Endometrial microvascular endothelial cells (primary cell): ENCODE results near the gene STT3B. TPM values are rescaled to one million over a fixed set of nuclear protein-coding genes. Genes with fewer than 3 reads are reported as not detected.
"Not testable (repeated sequence)": the region's sequence is repeated elsewhere in the genome, so short reads cannot be mapped to it uniquely, and the experiment has no call there.

Source experiments
- in situ Hi-C: cut with HindIII; loops from 2 replicates; pipeline ENCODE4 v1.10.0; 2017; ENCODE audit warnings: low sequenced_read_pairs, low pct_unique_long_range_greater_than_20kb; ENCODE audit errors: inconsistent ontology term
- total RNA-seq: library from RNA; depleted of rRNA; stranded (reverse); fragments of >200 nt; gene quantifications from one replicate; pipeline ENCODE4 v1.2.3, GENCODE V29; 2015; ENCODE audit errors: inconsistent ontology term

Gene STT3B
- total RNA-seq, 1 donor from 2014 or later, result 139 TPM

DNA sequence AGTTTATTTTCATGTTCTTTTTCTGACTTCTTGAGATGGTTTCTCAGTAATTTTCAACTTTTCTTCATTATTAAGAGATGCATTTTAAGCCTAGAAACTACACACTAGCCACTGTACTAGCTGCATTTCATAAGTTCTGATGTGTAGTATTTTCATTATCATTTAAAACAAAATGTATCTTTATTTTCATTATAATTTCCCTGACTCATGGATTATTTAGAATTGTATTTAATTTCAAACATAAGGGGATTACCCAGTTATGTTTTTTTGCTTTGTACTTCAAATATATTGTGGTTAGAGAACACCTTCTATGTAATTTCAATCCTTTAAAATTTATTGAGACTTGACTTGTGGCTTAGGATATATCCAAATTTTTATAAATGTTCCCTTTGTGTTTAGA lies 44.5 kb downstream of the STT3B start:
- in situ Hi-C loops, result no loop called here

DNA sequence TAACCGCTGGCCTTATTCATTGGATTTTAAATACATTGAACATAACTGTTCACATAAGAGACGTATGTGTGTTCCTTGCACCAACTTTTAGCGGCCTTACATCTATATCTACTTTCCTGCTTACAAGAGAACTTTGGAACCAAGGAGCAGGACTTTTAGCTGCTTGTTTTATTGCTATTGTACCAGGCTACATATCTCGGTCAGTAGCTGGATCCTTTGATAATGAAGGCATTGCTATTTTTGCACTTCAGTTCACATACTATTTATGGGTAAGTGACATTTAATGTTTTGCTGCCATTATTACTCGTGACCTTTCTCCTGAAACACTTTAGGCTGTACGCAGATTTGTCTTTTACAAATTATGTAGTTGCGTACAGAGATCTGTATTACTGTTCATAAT lies 47.1 kb downstream of the STT3B start:
- in situ Hi-C loops, result no loop called here

GRCh38 chr3:31580645-31581044 lies 47.9 kb downstream of the STT3B start:
- in situ Hi-C loops, result no loop called here

DNA sequence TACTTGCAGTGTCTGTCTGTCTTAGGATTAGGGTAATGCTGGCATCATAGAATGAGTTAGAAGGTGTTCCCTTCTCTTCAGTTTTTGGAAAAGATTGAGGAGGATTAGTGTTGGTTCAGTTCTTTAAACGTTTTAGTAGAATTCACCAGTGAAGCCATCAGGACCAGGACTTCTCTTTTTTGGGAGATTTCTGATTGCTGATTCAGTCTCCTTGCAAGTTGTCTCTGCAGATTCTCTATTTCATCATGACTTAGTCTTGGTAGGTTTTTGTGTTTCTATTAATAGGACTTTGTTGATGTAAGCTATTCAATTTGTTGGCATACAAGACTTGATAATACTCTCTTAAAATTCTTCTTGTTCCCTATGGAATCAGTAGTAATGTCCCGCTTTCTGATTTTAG lies 48.9 kb downstream of the STT3B start:
- in situ Hi-C loops, result no loop called here

DNA sequence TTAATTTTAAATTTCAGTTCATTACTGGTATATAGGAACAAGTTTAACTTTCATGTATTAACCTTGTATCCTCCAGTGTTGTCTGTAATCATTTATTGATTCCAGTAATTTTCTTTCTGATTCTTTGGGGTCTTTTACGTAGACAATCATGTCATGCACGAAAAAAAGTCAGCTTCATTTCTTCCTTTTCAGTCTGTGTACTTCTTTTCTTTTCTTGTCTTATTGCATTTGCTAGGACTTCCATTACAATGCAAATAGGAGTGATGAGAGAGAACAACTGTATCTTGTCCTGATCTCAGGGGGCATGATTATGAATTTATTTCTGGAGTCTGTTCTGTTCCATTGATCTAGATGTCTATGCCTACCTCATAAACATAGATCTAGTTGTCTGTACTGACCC lies 56.5 kb downstream of the STT3B start:
- in situ Hi-C loops, result no loop called here

GRCh38 chr3:31590650-31591049 lies 57.9 kb downstream of the STT3B start:
- in situ Hi-C loops, result no loop called here

GRCh38 chr3:31592764-31593163 lies 60.0 kb downstream of the STT3B start:
- in situ Hi-C loops, result no loop called here

GRCh38 chr3:31596176-31596575 lies 63.5 kb downstream of the STT3B start:
- in situ Hi-C loops, result no loop called here

DNA sequence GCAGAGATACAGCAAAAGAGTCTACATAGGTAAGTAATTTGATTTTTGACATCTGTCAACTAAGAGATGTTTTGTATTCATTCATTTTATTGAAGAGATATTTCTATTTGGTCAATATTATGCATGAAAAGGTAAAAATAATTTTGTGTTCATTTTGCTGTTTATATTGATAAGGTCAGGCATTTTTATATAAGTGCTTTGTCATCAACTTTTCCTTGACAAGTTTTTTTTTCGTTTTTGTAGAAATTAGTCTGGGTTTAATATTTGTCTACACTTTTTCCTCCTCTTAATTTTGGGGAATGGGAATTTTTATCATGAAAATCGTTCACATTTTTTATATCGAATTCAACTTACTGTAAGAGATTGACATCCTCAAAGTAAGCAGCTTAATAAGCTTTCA lies 67.7 kb downstream of the STT3B start:
- in situ Hi-C loops, result no loop called here

- in situ Hi-C loops, result not testable (repeated sequence)
Measured at GRCh38 chr3:31605333-31605732, 72.6 kb downstream of the STT3B start.

- in situ Hi-C loops, result no loop called here
Measured at GRCh38 chr3:31606453-31606852, 73.7 kb downstream of the STT3B start.

DNA sequence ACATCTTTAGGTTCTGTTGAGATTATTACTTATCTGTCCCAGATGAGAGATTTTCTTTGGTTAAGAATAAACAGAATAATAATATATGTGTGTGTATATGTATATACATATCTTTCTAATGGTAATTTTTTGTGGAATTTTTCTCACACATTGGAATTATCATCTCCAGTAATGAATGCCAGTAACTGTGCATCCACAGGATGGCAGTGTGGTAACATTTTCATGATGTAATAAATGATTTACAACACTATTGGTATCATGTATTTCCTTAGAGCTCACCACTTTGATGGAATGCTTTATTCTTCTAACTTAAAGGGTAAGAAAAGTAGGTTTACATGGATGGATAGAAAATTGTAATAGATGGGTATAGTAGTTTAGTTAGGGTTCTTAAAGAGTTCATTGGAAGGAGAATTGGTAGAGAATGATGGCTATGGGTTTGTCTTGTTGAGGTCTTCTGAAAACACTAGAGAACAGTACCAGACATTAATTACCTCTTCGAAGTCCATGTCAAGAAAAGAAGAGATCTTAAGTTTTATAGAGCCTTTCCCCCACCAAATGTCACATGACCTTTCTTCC lies 78.1 kb downstream of the STT3B start:
- in situ Hi-C loops, result no loop called here

- in situ Hi-C loops, result no loop called here
Measured at GRCh38 chr3:31613177-31613576, 80.5 kb downstream of the STT3B start.

- in situ Hi-C loops, result no loop called here
Measured at GRCh38 chr3:31613654-31614053, 80.9 kb downstream of the STT3B start.

GRCh38 chr3:31614162-31614921 lies 81.6 kb downstream of the STT3B start:
- in situ Hi-C loops, result no loop called here

- in situ Hi-C loops, result no loop called here
Measured at GRCh38 chr3:31615071-31615875, 82.5 kb downstream of the STT3B start.

- in situ Hi-C loops, result no loop called here
Measured at GRCh38 chr3:31616711-31617110, 84.0 kb downstream of the STT3B start.

DNA sequence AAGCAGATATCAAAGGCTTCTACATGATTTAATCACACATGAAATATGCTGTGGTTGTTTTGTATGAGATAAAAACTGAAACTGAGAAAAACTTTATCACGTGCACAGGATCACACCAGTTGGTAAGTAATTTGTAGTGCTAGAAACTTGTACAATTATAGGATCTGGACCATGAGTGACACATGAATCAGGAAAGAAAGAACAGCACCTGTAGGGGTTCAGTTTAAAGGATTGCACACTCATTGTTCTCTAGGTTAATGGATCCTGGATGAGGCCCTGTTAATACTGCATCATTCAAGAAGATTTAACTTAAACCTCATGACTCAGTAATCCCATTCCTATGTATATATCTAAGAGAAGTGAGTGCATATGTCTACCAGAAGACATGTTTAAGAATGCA lies 87.9 kb downstream of the STT3B start:
- in situ Hi-C loops, result no loop called here

DNA sequence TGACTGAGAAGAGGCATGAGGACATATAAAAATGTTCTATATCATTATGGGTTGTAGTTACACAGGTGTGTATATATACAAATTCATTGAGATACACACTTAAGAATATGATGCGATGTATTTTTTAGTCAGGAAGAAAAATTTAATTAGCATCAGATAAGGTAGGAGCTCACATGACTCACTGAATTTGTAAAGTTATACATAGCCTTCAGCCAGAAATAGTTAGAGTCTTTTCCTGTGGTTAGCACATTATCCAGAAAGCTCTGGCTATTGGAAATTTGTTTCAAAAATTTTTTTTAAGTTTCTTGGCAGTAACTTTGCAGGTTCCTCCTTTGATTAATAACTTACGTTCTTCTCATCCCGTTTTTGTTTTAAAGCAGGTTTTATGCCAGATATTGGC lies 88.6 kb downstream of the STT3B start:
- in situ Hi-C loops, result no loop called here
